PC-3 (cell line): Measurements from ENCODE around the gene SKA1. TPM values are rescaled to one million over a fixed set of nuclear protein-coding genes. Genes with fewer than 3 reads are reported as not detected.

ENCODE experiments used
- ATAC-seq: fragments of 200-7000 bp; cut with Tn5 transposase; 2 replicates; pipeline ENCODE4 v1.9.1; 2020; ENCODE audit warnings: mild to moderate bottlenecking, moderate library complexity
- BruUV-seq: library from RNA; stranded (reverse); fragments of 400-500 nt; replicated peaks from 2 replicates; lab custom pipeline; 2021; lab: Mats Ljungman, UMichigan
- CTCF ChIA-PET: fragments of 300-600 bp; sonication (Branson Sonifier 250); formaldehyde crosslinking; loops from one replicate; lab custom pipeline; 2022; ENCODE audit warnings: antibody characterized with exemption; lab: Charles Lee
- POLR2A ChIA-PET: fragments of 300-600 bp; sonication (Branson Sonifier 250); formaldehyde crosslinking; loops from one replicate; lab custom pipeline; 2022; ENCODE audit warnings: antibody characterized with exemption; ENCODE audit not compliant: unreplicated experiment; lab: Charles Lee
- DNase-seq: peaks from one replicate; pipeline ENCODE4 v3.0.0-alpha.2; 2015
- H2AFZ ChIP-seq: fragments of 300-600 bp; sonication (generic); 2 replicates; pipeline ENCODE4 v1.6.0; 2016; ENCODE audit warnings: antibody characterized with exemption, low read length
- H3F3A ChIP-seq: fragments of 300-600 bp; sonication (generic); one replicate; pipeline ENCODE4 v1.6.0; 2017; ENCODE audit warnings: antibody characterized with exemption, low read length, control low read depth, mild to moderate bottlenecking; ENCODE audit not compliant: unreplicated experiment
- H3K27ac ChIP-seq: fragments of 300-600 bp; sonication (generic); 2 replicates; pipeline ENCODE4 v1.5.1; 2016; ENCODE audit warnings: mild to moderate bottlenecking, low read length
- H3K27me3 ChIP-seq: fragments of 300-600 bp; sonication (generic); 2 replicates; pipeline ENCODE4 v1.6.1; 2016; ENCODE audit warnings: low read length, mixed read lengths
- H3K36me3 ChIP-seq: fragments of 300-600 bp; sonication (generic); 2 replicates; pipeline ENCODE4 v1.6.1; 2016; ENCODE audit warnings: low read depth, mixed run types, low read length, mixed read lengths
- H3K4me1 ChIP-seq: fragments of 300-600 bp; sonication (generic); 2 replicates; pipeline ENCODE4 v1.5.1; 2016; ENCODE audit warnings: low read length; ENCODE audit not compliant: insufficient read depth
- H3K4me2 ChIP-seq: fragments of 300-600 bp; sonication (generic); 2 replicates; pipeline ENCODE4 v1.6.0; 2016; ENCODE audit warnings: low read length
- H3K4me3 ChIP-seq: fragments of 300-600 bp; sonication (generic); 2 replicates; pipeline ENCODE4 v1.5.1; 2016; ENCODE audit warnings: mild to moderate bottlenecking, low read length, mixed read lengths
- H3K79me2 ChIP-seq: fragments of 300-600 bp; sonication (generic); 2 replicates; pipeline ENCODE4 v1.6.1; 2017; ENCODE audit warnings: low read length, mixed read lengths
- H3K9ac ChIP-seq: fragments of 300-600 bp; sonication (generic); 2 replicates; pipeline ENCODE4 v1.6.0; 2016; ENCODE audit warnings: mild to moderate bottlenecking, low read length
- H3K9me2 ChIP-seq: fragments of 300-600 bp; sonication (generic); replicated peaks from 2 replicates; pipeline ENCODE4 v1.6.1; 2016; ENCODE audit warnings: mixed run types, low read length, mixed read lengths
- H3K9me3 ChIP-seq: fragments of 300-600 bp; sonication (generic); 2 replicates; pipeline ENCODE4 v1.6.1; 2016; ENCODE audit warnings: low read length, mixed read lengths
- H4K20me1 ChIP-seq: fragments of 300-600 bp; sonication (generic); 2 replicates; pipeline ENCODE4 v1.6.1; 2016; ENCODE audit warnings: low read length, mixed read lengths
- CTCF ChIP-seq: fragments of 300-600 bp; sonication (generic); conservative IDR thresholded peaks from 2 replicates; pipeline ENCODE4 v1.5.1; 2017; ENCODE audit warnings: antibody characterized with exemption, low read depth, mild to moderate bottlenecking, low read length
- EZH2 ChIP-seq: fragments of 300-600 bp; sonication (generic); IDR thresholded peaks from one replicate; pipeline ENCODE4 v1.6.1; 2017; ENCODE audit warnings: antibody characterized with exemption, mild to moderate bottlenecking, low read length; ENCODE audit not compliant: unreplicated experiment
- EZH2phosphoT487 ChIP-seq: fragments of 300-600 bp; sonication (generic); IDR thresholded peaks from 2 replicates; pipeline ENCODE4 v1.6.1; 2018; ENCODE audit warnings: mild to moderate bottlenecking, antibody characterized with exemption, low read length, borderline replicate concordance
- intact Hi-C: fragments of 100-400 bp; cut with micrococcal nuclease; formaldehyde crosslinking; loops from 2 replicates; pipeline ENCODE4 v1.9.0; 2023
- total RNA-seq: library from RNA; depleted of rRNA; stranded (reverse); fragments of >200 nt; gene quantifications from 2 replicates; pipeline ENCODE4 v1.2.3, GENCODE V29; 2014

SKA1 gene
- total RNA-seq, 1 experiment from 2014 or later: 17.2 TPM

GRCh38 chr18:50422286-50422898, 47.5 kb downstream of the SKA1 start:
- Histone ChIP-seq H3K4me1 (no peaks in the 10 kb centered on the region), H3K36me3 (no peaks in the 10 kb centered on the region), H4K20me1 (no peaks in the 10 kb centered on the region), H3K79me2 (no peaks in the 10 kb centered on the region), H3K9ac (no peak overlapping the region), H3K9me2 (no peaks in the 10 kb centered on the region), H3F3A (no peaks in the 10 kb centered on the region), H3K27ac (no peak overlapping the region), H3K4me3 (no peak overlapping the region), H2AFZ (no peak overlapping the region), H3K27me3 (no peaks in the 10 kb centered on the region), H3K4me2 (no peak overlapping the region), H3K9me3 (no peaks in the 10 kb centered on the region)
- ATAC-seq (no peak), DNase-seq (no peak)
- POLR2A ChIA-PET: no interaction called here
- intact Hi-C loops: no loop called here
- BruUV-seq: no TSS peak
- TF ChIP-seq EZH2: no peak
- no peak for TF ChIP-seq EZH2phosphoT487
- no peak for TF ChIP-seq CTCF
- CTCF ChIA-PET: no interaction called here

- no peaks in the 10 kb centered on the region for H3K9me2 ChIP-seq
- intact Hi-C loops: loop anchor here (5.0 kb wide), 1 partner anchor 208 kb away; no protein-coding TSS in a partner anchor
- no peak for ATAC-seq
- no peaks in the 10 kb centered on the region for H3F3A ChIP-seq
- H3K4me3 ChIP-seq: no peak overlapping the region
- no peak for DNase-seq
- no peaks in the 10 kb centered on the region for H3K4me1 ChIP-seq
- H2AFZ ChIP-seq: no peak overlapping the region
- no TSS peak for BruUV-seq
- no peaks in the 10 kb centered on the region for H3K9me3 ChIP-seq
- H3K27ac ChIP-seq: no peak overlapping the region
- ChIA-PET POLR2A (no interaction called here), CTCF (no interaction called here)
- H4K20me1 ChIP-seq: no peaks in the 10 kb centered on the region
- H3K9ac ChIP-seq: no peak overlapping the region
- H3K36me3 ChIP-seq: no peaks in the 10 kb centered on the region
- H3K79me2 ChIP-seq: no peaks in the 10 kb centered on the region
- no peaks in the 10 kb centered on the region for H3K27me3 ChIP-seq
- H3K4me2 ChIP-seq: no peak overlapping the region
- no peak for TF ChIP-seq EZH2
- no peak for TF ChIP-seq EZH2phosphoT487
- TF ChIP-seq CTCF: no peak
Observed at GRCh38 chr18:50424877-50425690, 50.2 kb downstream of the SKA1 start.

GRCh38 chr18:50427896-50428295, 53.0 kb downstream of the SKA1 start:
- TF ChIP-seq EZH2phosphoT487 (no peak), EZH2 (no peak), CTCF (no peak)
- BruUV-seq: no TSS peak
- ATAC-seq (no peak), DNase-seq (no peak)
- Histone ChIP-seq H3K4me1 (no peaks in the 10 kb centered on the region), H3K4me3 (no peak overlapping the region), H3K27ac (no peak overlapping the region), H3K79me2 (no peaks in the 10 kb centered on the region), H3K27me3 (no peaks in the 10 kb centered on the region), H2AFZ (no peak overlapping the region), H3K4me2 (no peak overlapping the region), H4K20me1 (no peaks in the 10 kb centered on the region), H3K36me3 (no peaks in the 10 kb centered on the region), H3K9me3 (no peaks in the 10 kb centered on the region), H3K9ac (no peak overlapping the region), H3F3A (no peaks in the 10 kb centered on the region), H3K9me2 (no peaks in the 10 kb centered on the region)
- ChIA-PET POLR2A (no interaction called here), CTCF (no interaction called here)
- intact Hi-C loops: loop anchor here (5.0 kb wide), 1 partner anchor 211 kb away; no protein-coding TSS in a partner anchor
